OCI-LY3 (cell line): Measurements from ENCODE around the gene STAB1.

Experiments used
- EZH2phosphoT487 ChIP-seq: fragments of 200-600 bp; shearing (Covaris generic); IDR thresholded peaks from 2 replicates; pipeline ENCODE4 v1.6.1; 2018; ENCODE audit warnings: antibody characterized with exemption, mixed run types, low read depth
- TF ChIP-seq, protein P1 (sequence below): fragments of 200-600, 300-600 bp; sonication (generic); IDR thresholded peaks from 2 replicates; pipeline ENCODE4 v1.5.1; 2014; ENCODE audit warnings: antibody characterized with exemption, low read length, low read depth

DNA sequence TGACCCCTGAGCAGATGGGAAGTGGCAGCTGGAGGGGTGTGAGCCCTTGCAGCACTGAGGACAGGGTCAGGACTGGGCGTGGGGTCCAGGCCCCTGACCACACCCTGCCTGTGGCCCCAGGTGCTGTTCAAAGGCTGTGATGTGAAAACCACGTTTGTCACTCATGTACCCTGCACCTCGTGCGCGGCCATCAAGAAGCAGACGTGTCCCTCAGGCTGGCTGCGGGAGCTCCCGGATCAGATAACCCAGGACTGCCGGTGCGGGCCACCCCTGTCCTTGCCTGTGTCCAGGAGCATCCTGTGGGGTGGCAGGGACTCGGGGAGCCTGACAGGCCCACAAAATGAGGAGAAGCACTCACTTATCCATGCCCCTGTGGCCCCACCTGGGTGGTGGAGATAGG lies 5.9 kb downstream of the STAB1 start:
- TF ChIP-seq, protein P1, sequence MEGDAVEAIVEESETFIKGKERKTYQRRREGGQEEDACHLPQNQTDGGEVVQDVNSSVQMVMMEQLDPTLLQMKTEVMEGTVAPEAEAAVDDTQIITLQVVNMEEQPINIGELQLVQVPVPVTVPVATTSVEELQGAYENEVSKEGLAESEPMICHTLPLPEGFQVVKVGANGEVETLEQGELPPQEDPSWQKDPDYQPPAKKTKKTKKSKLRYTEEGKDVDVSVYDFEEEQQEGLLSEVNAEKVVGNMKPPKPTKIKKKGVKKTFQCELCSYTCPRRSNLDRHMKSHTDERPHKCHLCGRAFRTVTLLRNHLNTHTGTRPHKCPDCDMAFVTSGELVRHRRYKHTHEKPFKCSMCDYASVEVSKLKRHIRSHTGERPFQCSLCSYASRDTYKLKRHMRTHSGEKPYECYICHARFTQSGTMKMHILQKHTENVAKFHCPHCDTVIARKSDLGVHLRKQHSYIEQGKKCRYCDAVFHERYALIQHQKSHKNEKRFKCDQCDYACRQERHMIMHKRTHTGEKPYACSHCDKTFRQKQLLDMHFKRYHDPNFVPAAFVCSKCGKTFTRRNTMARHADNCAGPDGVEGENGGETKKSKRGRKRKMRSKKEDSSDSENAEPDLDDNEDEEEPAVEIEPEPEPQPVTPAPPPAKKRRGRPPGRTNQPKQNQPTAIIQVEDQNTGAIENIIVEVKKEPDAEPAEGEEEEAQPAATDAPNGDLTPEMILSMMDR: no peak
- no peak for TF ChIP-seq EZH2phosphoT487
